ENCODE results near the gene ZNG1F.
"Not testable (repeated sequence)": the region's sequence is repeated elsewhere in the genome, so short reads cannot be mapped to it uniquely, and the experiment has no call there.

- TF ChIP-seq EZH2phosphoT487 (IDR thresholded peaks at IDR 0.05; ENCODE audit: insufficient read depth, low read depth); EZH2 (IDR thresholded peaks at IDR 0.05; ENCODE audit: insufficient read depth, poor library complexity, severe bottlenecking): not testable (repeated sequence)
These were observed 60.5 kb downstream of the ZNG1F start, which contains the start of gene FOXD4L6 for GRCh38 chr9:41128581-41128980.
